Central memory CD8-positive, alpha-beta T cell (primary cell): ENCODE results near the gene UNC13C.
"Not testable (repeated sequence)": the region's sequence is repeated elsewhere in the genome, so short reads cannot be mapped to it uniquely, and the experiment has no call there.

ENCODE experiments used
- ATAC-seq: fragments of 150-1000 bp; cut with Tn5 transposase; replicated peaks from 2 replicates; pipeline ENCODE4 v1.10.0; 2022; ENCODE audit warnings: mild to moderate bottlenecking, moderate FRiP score, moderate number of reproducible peaks; ENCODE audit not compliant: poor library complexity, severe bottlenecking; ENCODE audit errors: extremely low read depth
- DNase-seq, 2 donors: peaks; one replicate each; pipeline ENCODE4 v3.0.0; 2021; ENCODE audit warnings: low spot score in 2 of 2
- H3K27ac Mint-ChIP-seq: one replicate; pipeline ENCODE4 v1.8.0; 2022; ENCODE audit warnings: low read depth, mild to moderate bottlenecking, moderate library complexity, mixed read lengths
- H3K27me3 Mint-ChIP-seq: one replicate; pipeline ENCODE4 v1.8.0; 2022; ENCODE audit warnings: mixed read lengths
- H3K36me3 Mint-ChIP-seq: one replicate; pipeline ENCODE4 v1.8.0; 2022; ENCODE audit warnings: mild to moderate bottlenecking, moderate library complexity, mixed read lengths; ENCODE audit not compliant: insufficient read depth
- H3K4me1 Mint-ChIP-seq: one replicate; pipeline ENCODE4 v1.8.0; 2022; ENCODE audit warnings: mixed read lengths
- H3K4me3 Mint-ChIP-seq: one replicate; pipeline ENCODE4 v1.8.0; 2022; ENCODE audit warnings: mild to moderate bottlenecking, moderate library complexity, mixed read lengths
- H3K9me3 Mint-ChIP-seq: one replicate; pipeline ENCODE4 v1.8.0; 2022; ENCODE audit warnings: mixed read lengths

UNC13C gene

GRCh38 chr15:53978253-53978906 lies at the start of gene UNC13C:
Gene UNC13C (plus strand): TSS chr15:53978441. CDS start chr15:54012904, 34,463 bp downstream.
- no peak for ATAC-seq
- Mint-ChIP-seq H3K27me3 (peaks cover 13% of the 10 kb centered on the region), H3K4me1 (no peaks in the 10 kb centered on the region), H3K9me3 (no peaks in the 10 kb centered on the region), H3K36me3 (no peaks in the 10 kb centered on the region), H3K27ac (no peak within 1 kb of the TSS), H3K4me3 (no peak within 1 kb of the TSS)
- DNase-seq: no peak

- H3K9me3 Mint-ChIP-seq: peaks cover 32% of the 10 kb centered on the region
- ATAC-seq (no peak), DNase-seq (no peak)
- peaks cover 2% of the 10 kb centered on the region for H3K36me3 Mint-ChIP-seq
- H3K27ac Mint-ChIP-seq: no peak overlapping the region
- H3K27me3 Mint-ChIP-seq: no peaks in the 10 kb centered on the region
- no peaks in the 10 kb centered on the region for H3K4me1 Mint-ChIP-seq
- H3K4me3 Mint-ChIP-seq: no peak overlapping the region
Observed at GRCh38 chr15:53936137-53936536, 42.1 kb upstream of the UNC13C start.

GRCh38 chr15:53937632-53938031 lies 40.6 kb upstream of the UNC13C start:
- not testable (repeated sequence) for H3K4me1 Mint-ChIP-seq, ATAC-seq, DNase-seq, H3K27ac Mint-ChIP-seq, H3K36me3 Mint-ChIP-seq, H3K27me3 Mint-ChIP-seq, H3K4me3 Mint-ChIP-seq
- peaks cover 32% of the 10 kb centered on the region for H3K9me3 Mint-ChIP-seq

- H3K36me3 Mint-ChIP-seq: no peaks in the 10 kb centered on the region
- no peaks in the 10 kb centered on the region for H3K27me3 Mint-ChIP-seq
- no peak for DNase-seq
- ATAC-seq: no peak
- H3K9me3 Mint-ChIP-seq: peaks cover 19% of the 10 kb centered on the region
- no peak overlapping the region for H3K4me3 Mint-ChIP-seq
- H3K4me1 Mint-ChIP-seq: no peaks in the 10 kb centered on the region
- H3K27ac Mint-ChIP-seq: no peak overlapping the region
Observed at GRCh38 chr15:53950572-53950971, 27.7 kb upstream of the UNC13C start.

- no peaks in the 10 kb centered on the region for H3K36me3 Mint-ChIP-seq
- ATAC-seq (no peak), DNase-seq (no peak)
- H3K27ac Mint-ChIP-seq: no peak overlapping the region
- no peaks in the 10 kb centered on the region for H3K4me1 Mint-ChIP-seq
- peaks cover 11% of the 10 kb centered on the region for H3K9me3 Mint-ChIP-seq
- no peaks in the 10 kb centered on the region for H3K27me3 Mint-ChIP-seq
- H3K4me3 Mint-ChIP-seq: no peak overlapping the region
Observed at GRCh38 chr15:53955396-53955795, 22.8 kb upstream of the UNC13C start.

- Mint-ChIP-seq H3K36me3 (no peaks in the 10 kb centered on the region), H3K27ac (no peak overlapping the region), H3K27me3 (no peaks in the 10 kb centered on the region), H3K4me1 (no peaks in the 10 kb centered on the region), H3K4me3 (no peak overlapping the region), H3K9me3 (no peaks in the 10 kb centered on the region)
- DNase-seq: no peak
- no peak for ATAC-seq
Observed at GRCh38 chr15:53962646-53963561, 15.3 kb upstream of the UNC13C start.

GRCh38 chr15:53963801-53964200 lies 14.4 kb upstream of the UNC13C start:
- ATAC-seq (no peak), DNase-seq (no peak)
- Mint-ChIP-seq H3K27me3 (no peaks in the 10 kb centered on the region), H3K9me3 (no peaks in the 10 kb centered on the region), H3K4me1 (no peaks in the 10 kb centered on the region), H3K27ac (no peak overlapping the region), H3K4me3 (no peak overlapping the region), H3K36me3 (no peaks in the 10 kb centered on the region)

- Mint-ChIP-seq H3K36me3 (no peaks in the 10 kb centered on the region), H3K4me1 (no peaks in the 10 kb centered on the region), H3K27ac (no peak overlapping the region), H3K4me3 (no peak overlapping the region), H3K9me3 (no peaks in the 10 kb centered on the region), H3K27me3 (peaks cover 10% of the 10 kb centered on the region)
- no peak for ATAC-seq
- no peak for DNase-seq
Observed at GRCh38 chr15:53974121-53974520, 4.1 kb upstream of the UNC13C start.

- Mint-ChIP-seq H3K27me3 (peaks cover 13% of the 10 kb centered on the region), H3K4me3 (no peak overlapping the region), H3K27ac (no peak overlapping the region), H3K36me3 (no peaks in the 10 kb centered on the region), H3K4me1 (no peaks in the 10 kb centered on the region), H3K9me3 (no peaks in the 10 kb centered on the region)
- no peak for ATAC-seq
- no peak for DNase-seq
Observed at GRCh38 chr15:53974813-53975212, 3.4 kb upstream of the UNC13C start.

- Mint-ChIP-seq H3K4me3 (no peak overlapping the region), H3K36me3 (no peaks in the 10 kb centered on the region), H3K27me3 (peaks cover 13% of the 10 kb centered on the region), H3K27ac (no peak overlapping the region), H3K4me1 (no peaks in the 10 kb centered on the region), H3K9me3 (no peaks in the 10 kb centered on the region)
- DNase-seq: no peak
- ATAC-seq: no peak
Observed at GRCh38 chr15:53976844-53977392, 1.3 kb upstream of the UNC13C start.

GRCh38 chr15:53979051-53979788 lies 979 bp downstream of the UNC13C start:
- Mint-ChIP-seq H3K36me3 (no peaks in the 10 kb centered on the region), H3K4me1 (no peaks in the 10 kb centered on the region), H3K4me3 (no peak overlapping the region), H3K9me3 (no peaks in the 10 kb centered on the region), H3K27me3 (peaks cover 13% of the 10 kb centered on the region), H3K27ac (no peak overlapping the region)
- DNase-seq: no peak
- ATAC-seq: no peak

GRCh38 chr15:53980021-53980420 lies 1.8 kb downstream of the UNC13C start:
- ATAC-seq: no peak
- Mint-ChIP-seq H3K4me1 (no peaks in the 10 kb centered on the region), H3K36me3 (no peaks in the 10 kb centered on the region), H3K4me3 (no peak overlapping the region), H3K27ac (no peak overlapping the region), H3K9me3 (no peaks in the 10 kb centered on the region), H3K27me3 (peaks cover 13% of the 10 kb centered on the region)
- no peak for DNase-seq
